Femur (tissue), 1 donor: ENCODE data around the gene ZNF622.
"Not testable (repeated sequence)": the region's sequence is repeated elsewhere in the genome, so short reads cannot be mapped to it uniquely, and the experiment has no call there.

Experiments
- DNase-seq: peaks from one replicate; pipeline ENCODE4 v3.0.0-alpha.2; 2017

ZNF622 gene

DNA sequence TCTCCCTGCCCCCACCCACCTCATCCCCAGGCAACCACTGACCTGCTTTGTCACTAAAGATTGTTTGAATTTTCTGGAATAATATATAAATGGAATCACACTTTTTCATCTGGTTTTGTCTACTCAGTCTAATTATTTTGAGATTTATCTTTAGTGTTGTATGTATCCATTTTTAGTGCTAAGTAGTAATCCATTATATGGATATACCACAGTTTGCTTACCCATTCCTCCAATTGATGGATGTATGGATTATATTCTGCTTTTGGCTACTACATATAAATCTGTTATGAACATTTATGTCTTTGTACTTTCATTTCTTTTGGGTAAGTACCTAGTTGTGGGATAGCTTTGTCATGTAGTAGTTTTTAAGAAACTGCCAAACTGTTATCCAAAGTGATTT, 14.5 kb upstream of the ZNF622 start:
- no peak for DNase-seq

GRCh38 chr5:16477541-16477940, 11.9 kb upstream of the ZNF622 start:
- DNase-seq = no peak

DNA sequence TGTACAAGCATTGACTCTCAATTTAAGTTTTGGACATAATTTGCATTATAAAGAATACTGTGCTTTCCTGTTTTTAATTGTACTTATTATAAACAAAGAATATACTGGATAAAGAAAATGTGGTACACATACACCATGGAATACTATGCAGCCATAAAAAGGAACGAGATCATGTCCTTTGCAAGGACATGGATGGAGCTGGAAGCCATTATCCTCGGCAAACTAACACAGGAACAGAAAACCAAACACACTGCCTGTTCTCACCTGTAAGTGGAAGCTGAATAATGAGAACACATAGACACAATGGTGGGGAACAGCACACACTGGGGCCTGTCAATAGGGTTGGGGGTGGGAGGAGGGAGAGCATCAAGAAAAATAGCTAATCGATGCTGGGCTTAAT, 10.8 kb upstream of the ZNF622 start:
- not testable (repeated sequence) for DNase-seq

DNA sequence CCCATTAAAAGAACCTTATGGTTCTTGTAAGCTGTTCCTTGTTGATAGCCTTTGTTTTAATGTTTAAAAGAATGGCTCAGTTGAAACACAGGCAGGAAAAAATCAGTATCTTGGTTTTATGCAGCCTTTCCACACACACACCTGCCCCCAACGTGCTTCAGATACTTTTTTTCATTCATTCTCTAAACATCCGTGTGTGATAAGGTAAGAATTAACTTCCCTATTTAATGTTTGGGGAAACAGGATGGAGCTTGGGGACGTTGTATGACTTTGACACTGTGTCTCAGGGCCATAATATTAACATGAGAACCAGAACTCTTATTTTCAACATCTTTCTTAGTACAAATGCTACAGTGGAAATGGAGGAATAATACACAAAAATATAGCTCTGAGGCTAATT, 5.8 kb upstream of the ZNF622 start:
- DNase-seq = no peak

GRCh38 chr5:16467363-16468219, 2.0 kb upstream of the ZNF622 start:
- DNase-seq = no peak

DNA sequence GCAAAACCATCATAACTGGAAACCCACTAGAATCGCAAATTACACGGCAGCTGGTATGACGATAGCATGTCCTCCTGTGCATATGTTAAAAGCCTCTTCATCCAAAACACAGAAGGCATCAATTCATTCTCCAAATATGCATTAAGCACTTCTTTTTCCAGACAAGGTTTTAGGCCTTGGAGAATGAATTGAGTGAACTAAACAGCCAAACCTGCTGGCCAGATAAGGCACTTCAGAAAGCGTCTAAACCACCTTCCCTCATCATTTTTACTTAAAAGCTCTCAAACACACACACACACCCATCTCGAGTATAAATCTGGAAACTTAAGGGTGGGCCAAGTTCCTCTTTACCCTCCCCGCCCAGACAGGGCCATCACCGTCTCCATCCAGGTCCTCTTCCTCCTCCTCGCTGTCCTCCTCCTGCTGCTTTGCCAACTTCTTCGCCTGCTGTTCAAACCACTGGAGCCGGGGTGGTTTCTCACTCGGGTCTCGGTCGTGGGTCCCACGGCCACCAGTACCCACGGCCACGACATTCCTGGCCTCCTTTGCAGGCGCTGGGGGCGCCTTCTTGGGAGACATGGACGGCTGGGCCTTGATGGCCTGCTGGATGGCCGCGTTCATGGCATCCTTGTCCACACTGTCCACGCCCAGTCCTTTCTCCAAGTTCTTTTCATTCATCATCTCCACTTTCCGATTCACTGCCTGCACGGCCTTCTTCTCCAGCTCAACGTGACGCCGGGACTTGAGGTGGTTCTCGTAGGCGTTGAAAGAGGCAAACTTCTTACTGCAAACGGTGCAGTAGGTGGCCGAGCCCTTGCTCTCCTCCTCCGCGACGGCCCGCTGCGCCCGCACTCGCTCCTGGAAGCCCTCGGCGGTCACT, 696 bp downstream of the ZNF622 start:
- peak; percentile 25 for DNase-seq

- no peak for DNase-seq
These were observed 1.4 kb downstream of the ZNF622 start for GRCh38 chr5:16464231-16464630.

DNA sequence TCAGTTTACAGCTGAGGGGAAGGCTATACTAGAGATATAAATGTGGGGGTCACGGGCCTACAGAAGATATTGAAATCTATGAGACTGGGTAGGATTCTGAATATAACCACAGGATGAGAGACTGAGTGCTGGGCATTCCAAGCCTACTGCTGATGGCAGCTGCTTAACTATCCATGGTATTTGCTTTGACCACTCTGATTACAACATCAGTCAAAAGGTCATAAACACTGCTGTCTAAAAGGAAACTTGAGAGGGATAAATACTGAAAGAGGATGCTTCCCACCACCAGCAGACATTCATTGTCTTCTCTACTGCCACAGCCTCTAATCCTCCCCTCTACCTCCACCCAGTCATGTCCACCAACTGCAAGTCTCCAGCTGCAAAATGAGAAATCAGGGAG, 3.8 kb downstream of the ZNF622 start:
- DNase-seq = no peak

GRCh38 chr5:16461026-16461425, 4.6 kb downstream of the ZNF622 start:
- no peak for DNase-seq

DNA sequence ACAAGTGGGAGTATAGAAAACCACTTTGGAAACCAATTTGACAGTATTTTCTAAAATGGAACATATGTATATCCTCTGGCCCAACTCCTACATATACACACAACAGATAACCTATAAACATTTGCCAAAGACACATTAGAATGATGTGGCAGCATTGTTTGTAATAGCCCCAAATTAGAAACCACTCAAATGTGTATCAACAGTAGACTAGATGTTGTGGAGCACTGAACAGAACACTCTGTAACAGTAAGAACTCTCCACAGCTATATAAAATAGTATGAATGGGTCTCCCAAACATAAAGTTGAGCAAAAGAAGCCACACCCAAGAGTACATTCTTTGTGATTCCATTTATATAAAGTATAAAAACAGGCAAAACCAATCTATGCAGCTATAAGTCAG, 6.1 kb downstream of the ZNF622 start:
- no peak for DNase-seq

GRCh38 chr5:16457853-16458252, 7.7 kb downstream of the ZNF622 start:
- DNase-seq = no peak

- DNase-seq = no peak
These were observed 8.1 kb downstream of the ZNF622 start for GRCh38 chr5:16457451-16457850.

DNA sequence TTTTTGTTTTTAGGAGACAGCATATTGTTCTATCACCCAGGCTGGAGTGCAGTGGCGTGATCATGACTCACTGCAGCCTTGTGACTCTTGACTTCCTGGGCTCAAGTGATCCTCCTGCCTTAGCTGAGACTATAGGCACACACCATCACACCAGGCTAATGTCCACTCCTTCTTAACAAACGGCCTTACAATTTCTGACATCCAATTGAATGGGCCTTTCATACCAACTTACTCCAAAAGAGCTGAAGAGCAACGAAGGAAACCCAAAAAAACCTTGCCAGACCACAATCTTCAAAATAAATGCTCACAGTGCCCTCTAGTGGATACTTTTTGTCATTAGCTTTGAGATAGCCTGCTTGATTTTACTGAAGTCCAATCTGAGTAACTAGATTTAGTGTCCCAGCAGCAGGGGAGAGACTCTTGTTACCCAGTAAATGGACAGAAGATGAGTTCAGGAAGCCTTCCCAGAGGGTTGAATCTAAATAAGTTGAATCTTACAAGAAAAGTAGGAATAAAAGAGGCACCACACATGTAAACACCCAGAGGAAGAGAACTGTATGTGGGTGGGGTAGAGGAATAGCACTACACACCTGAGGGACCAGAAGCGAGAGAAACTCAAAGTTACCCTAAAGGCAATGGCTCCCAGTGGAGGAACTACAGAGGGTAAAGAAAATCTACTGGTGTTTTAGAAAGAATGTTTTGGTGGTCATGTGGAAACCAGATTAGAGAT, 9.3 kb downstream of the ZNF622 start:
- DNase-seq = no peak

GRCh38 chr5:16455668-16456067, 9.9 kb downstream of the ZNF622 start:
- DNase-seq = no peak

DNA sequence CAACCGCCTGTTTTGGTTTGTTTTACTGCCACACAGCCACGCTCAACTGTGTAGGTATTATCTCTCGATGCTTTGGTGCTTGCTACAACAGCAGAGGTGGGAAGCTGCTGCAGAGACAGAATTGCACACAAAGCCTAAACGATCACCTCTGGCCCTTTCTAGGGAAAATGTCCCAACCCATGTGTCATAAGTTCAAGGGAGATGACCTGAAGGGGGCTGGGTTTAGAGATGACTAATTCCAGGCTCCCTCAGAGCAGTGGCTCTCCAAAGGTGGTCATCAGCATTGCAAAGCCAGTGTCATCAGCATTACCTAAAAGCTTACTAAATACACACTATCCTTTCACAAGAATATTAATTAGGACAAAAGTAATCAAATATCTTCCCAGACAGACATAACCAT, 10.9 kb downstream of the ZNF622 start:
- DNase-seq = no peak

DNA sequence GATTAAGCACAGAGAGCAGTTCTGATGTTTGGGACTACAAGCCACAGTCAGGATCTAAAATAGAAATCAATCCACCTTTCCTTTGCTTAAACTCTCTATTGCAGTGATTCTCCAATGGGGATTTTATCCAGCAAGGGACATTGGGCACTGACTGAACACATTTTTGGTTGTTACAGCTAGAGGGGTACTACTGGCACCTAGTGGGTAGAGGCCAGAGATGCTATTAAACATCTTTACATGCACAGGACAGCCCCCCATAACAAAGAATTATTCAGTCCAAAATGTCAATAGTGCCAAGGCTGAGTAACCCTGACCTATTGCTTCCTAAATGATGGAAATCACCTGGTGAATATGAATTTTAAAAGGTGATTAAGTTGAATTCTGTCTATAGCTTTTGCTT, 12.0 kb downstream of the ZNF622 start:
- no peak for DNase-seq

GRCh38 chr5:16450163-16450562, 15.4 kb downstream of the ZNF622 start:
- DNase-seq = no peak

DNA sequence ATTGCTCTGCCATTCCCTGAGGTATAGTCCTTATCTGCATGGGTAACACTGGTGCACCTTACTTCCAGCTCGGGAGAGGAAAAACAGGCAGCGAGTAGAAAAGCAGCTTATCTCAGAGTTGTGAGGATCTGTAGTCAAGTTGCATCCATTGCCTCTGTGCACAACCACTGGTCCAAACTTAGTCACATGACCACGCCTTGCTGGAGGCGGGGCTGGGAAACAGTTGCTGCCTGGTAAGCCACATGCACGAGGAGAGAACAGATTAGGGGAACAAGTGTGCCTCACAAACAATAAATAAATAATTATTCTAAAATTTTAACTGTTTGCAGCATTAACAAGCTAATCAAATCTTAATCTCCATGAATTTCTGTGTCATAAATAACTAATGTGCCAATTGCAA, 18.6 kb downstream of the ZNF622 start:
- DNase-seq = no peak

GRCh38 chr5:16437977-16438376, 27.6 kb downstream of the ZNF622 start:
- DNase-seq = no peak

DNA sequence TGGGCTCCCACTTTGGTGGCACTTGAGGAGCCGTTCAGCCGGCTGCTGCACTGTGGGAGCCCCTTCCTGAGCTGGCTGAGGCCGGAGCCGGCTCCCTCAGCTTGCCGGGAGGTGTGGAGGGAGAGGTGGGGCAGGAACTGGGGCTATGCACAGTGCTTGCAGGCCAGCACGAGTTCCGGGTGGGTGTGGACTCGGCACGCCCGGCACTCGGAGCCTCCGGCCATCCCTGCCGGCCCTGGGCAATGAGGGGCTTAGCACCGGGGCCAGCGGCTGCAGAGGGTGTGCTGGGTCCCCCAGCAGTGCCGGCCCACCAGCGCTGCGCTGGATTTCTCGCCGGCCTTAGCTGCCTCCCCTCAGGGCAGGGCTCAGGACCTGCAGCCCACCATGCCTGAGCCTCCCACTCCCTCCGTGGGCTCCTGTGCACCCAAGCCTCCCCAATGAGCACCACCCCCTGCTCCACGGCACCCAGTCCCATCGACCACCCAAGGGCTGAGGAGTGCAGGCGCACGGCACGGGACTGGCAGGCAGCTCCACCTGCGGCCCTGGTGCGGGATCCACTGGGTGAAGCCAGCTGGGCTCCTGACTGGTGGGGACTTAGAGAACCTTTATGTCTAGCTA, 29.4 kb downstream of the ZNF622 start:
- DNase-seq = not testable (repeated sequence)

DNA sequence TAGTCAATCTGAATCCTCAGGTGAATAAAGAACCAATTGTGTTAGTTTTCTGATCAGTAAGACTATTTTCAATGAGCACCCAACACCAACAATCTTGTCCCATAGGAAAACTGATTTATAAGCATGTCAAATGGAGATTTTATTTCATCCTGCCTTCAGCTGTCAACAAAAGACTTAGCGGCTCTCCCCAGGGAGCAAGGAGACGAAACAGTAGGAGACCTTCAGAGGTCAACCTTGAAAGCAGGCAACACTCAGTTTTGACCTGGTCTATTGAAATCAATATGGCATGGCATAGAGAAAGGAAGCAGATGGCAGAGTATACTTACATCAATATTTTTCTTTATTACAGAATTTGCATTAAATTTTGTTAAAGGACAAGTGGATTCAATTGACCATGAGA, 34.1 kb downstream of the ZNF622 start:
- no peak for DNase-seq

GRCh38 chr5:16430349-16431089, 35.1 kb downstream of the ZNF622 start:
- DNase-seq = no peak
